Measurements from ENCODE around the gene GAB1. TPM values are rescaled to one million over a fixed set of nuclear protein-coding genes. Genes with fewer than 3 reads are reported as not detected.
A peak's percentile ranks its signal among the peaks of the same experiment; 100 is the strongest.

The GAB1 gene
- total and polyA plus RNA-seq, 3 experiments from 2014 or later, result 0.02 to 0.95 (median 0.15) TPM

GRCh38 chr4:143380629-143381028 is 44.0 kb downstream of the GAB1 start:
- Mint-ChIP-seq H3K27me3 (peaks cover 0 to 3% of the 10 kb centered on the region in 2 donors), H3K27ac (no peak overlapping the region), H3K4me1 (no peaks in the 10 kb centered on the region), H3K36me3 (no peaks in the 10 kb centered on the region), H3K9me3 (no peaks in the 10 kb centered on the region), H3K4me3 (no peak overlapping the region)
- Histone ChIP-seq H3K4me1 (ENCODE audit: insufficient read depth, low read length) (no peaks in the 10 kb centered on the region), H3K4me3 (ENCODE audit: low read length) (no peak overlapping the region), H3K27ac (ENCODE audit: low read depth, low read length) (no peak overlapping the region), H3K36me3 (ENCODE audit: insufficient read depth, low read length) (no peaks in the 10 kb centered on the region), H3K9me3 (ENCODE audit: low read length) (no peaks in the 10 kb centered on the region), H3K27me3 (ENCODE audit: insufficient read depth, low read length, poor library complexity, severe bottlenecking) (no peaks in the 10 kb centered on the region)
- DNase-seq, result no peak
- ChIA-PET POLR2A (no interaction called here), CTCF (no interaction called here)

GRCh38 chr4:143381189-143382118 is 44.8 kb downstream of the GAB1 start:
- peaks cover 0 to 3% of the 10 kb centered on the region in 2 donors for H3K27me3 Mint-ChIP-seq
- no peaks in the 10 kb centered on the region for H3K4me1 Mint-ChIP-seq
- Histone ChIP-seq H3K4me1 (ENCODE audit: insufficient read depth, low read length) (no peaks in the 10 kb centered on the region), H3K9me3 (ENCODE audit: low read length) (no peaks in the 10 kb centered on the region), H3K4me3 (ENCODE audit: low read length) (no peak overlapping the region), H3K27ac (ENCODE audit: low read depth, low read length) (no peak overlapping the region), H3K27me3 (ENCODE audit: insufficient read depth, low read length, poor library complexity, severe bottlenecking) (no peaks in the 10 kb centered on the region), H3K36me3 (ENCODE audit: insufficient read depth, low read length) (no peaks in the 10 kb centered on the region)
- DNase-seq, result no peak
- H3K36me3 Mint-ChIP-seq, result no peaks in the 10 kb centered on the region
- CTCF ChIA-PET, result no interaction called here
- H3K4me3 Mint-ChIP-seq, result no peak overlapping the region
- peak overlapping the region in 1 of 8 donors; percentile 24 for H3K27ac Mint-ChIP-seq
- peaks cover 0 to 3% (median 0%) of the 10 kb centered on the region in 5 donors for H3K9me3 Mint-ChIP-seq
- POLR2A ChIA-PET, result no interaction called here

- Mint-ChIP-seq H3K36me3 (no peaks in the 10 kb centered on the region), H3K27me3 (peaks cover 2 to 3% of the 10 kb centered on the region in 2 donors), H3K9me3 (peaks cover 0 to 3% (median 0%) of the 10 kb centered on the region in 5 donors), H3K4me1 (no peaks in the 10 kb centered on the region), H3K4me3 (no peak overlapping the region), H3K27ac (no peak overlapping the region)
- H3K9me3 ChIP-seq (ENCODE audit: low read length), result no peaks in the 10 kb centered on the region
- H3K4me3 ChIP-seq (ENCODE audit: low read length), result no peak overlapping the region
- POLR2A ChIA-PET, result no interaction called here
- H3K4me1 ChIP-seq (ENCODE audit: insufficient read depth, low read length), result no peaks in the 10 kb centered on the region
- H3K27me3 ChIP-seq (ENCODE audit: insufficient read depth, low read length, poor library complexity, severe bottlenecking), result no peaks in the 10 kb centered on the region
- DNase-seq, result no peak
- CTCF ChIA-PET, result no interaction called here
- H3K27ac ChIP-seq (ENCODE audit: low read depth, low read length), result no peak overlapping the region
- H3K36me3 ChIP-seq (ENCODE audit: insufficient read depth, low read length), result no peaks in the 10 kb centered on the region
These were observed 45.9 kb downstream of the GAB1 start for GRCh38 chr4:143382596-143382995.

DNA sequence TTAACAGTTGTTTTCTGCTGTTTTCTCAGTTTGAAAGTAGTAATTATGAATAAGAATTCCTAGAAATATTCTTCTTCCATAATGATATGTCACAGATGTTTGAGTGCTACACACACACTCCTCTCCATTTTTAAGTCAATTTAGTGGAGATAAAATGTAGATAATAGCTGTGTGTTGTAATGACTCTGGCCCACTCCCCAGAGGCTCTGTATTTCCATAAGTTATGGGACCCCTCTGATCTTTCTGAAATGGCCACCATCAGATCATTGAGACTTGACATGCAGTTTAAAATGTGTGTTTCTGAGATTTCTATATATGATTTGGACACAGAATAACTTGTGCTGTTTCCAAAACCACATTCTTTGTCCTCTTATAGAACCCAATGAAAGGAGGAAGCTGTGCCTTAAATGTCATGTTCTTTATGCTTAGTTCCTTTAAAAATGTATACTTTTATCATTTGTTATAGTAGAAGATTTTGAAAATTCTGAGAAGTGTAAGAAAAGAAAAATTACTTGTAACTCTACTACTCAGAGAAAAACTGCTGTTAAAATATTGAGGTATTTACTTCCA is 46.4 kb downstream of the GAB1 start:
- Histone ChIP-seq H3K4me3 (ENCODE audit: low read length) (no peak overlapping the region), H3K36me3 (ENCODE audit: insufficient read depth, low read length) (no peaks in the 10 kb centered on the region), H3K4me1 (ENCODE audit: insufficient read depth, low read length) (no peaks in the 10 kb centered on the region), H3K9me3 (ENCODE audit: low read length) (no peaks in the 10 kb centered on the region), H3K27ac (ENCODE audit: low read depth, low read length) (no peak overlapping the region), H3K27me3 (ENCODE audit: insufficient read depth, low read length, poor library complexity, severe bottlenecking) (no peaks in the 10 kb centered on the region)
- H3K4me3 Mint-ChIP-seq, result no peak overlapping the region
- peaks cover 0 to 3% (median 0%) of the 10 kb centered on the region in 5 donors for H3K9me3 Mint-ChIP-seq
- no peaks in the 10 kb centered on the region for H3K4me1 Mint-ChIP-seq
- ChIA-PET POLR2A (no interaction called here), CTCF (no interaction called here)
- no peaks in the 10 kb centered on the region for H3K36me3 Mint-ChIP-seq
- H3K27me3 Mint-ChIP-seq, result peaks cover 7% of the 10 kb centered on the region in 2 donors
- H3K27ac Mint-ChIP-seq, result no peak overlapping the region
- no peak for DNase-seq

- Mint-ChIP-seq H3K4me3 (no peak overlapping the region), H3K9me3 (peaks cover 0 to 3% (median 0%) of the 10 kb centered on the region in 5 donors), H3K27me3 (peaks cover 7 to 12% of the 10 kb centered on the region in 2 donors), H3K27ac (no peak overlapping the region), H3K4me1 (no peaks in the 10 kb centered on the region), H3K36me3 (no peaks in the 10 kb centered on the region)
- Histone ChIP-seq H3K27ac (ENCODE audit: low read depth, low read length) (no peak overlapping the region), H3K27me3 (ENCODE audit: insufficient read depth, low read length, poor library complexity, severe bottlenecking) (no peaks in the 10 kb centered on the region), H3K4me3 (ENCODE audit: low read length) (no peak overlapping the region), H3K9me3 (ENCODE audit: low read length) (no peaks in the 10 kb centered on the region), H3K4me1 (ENCODE audit: insufficient read depth, low read length) (no peaks in the 10 kb centered on the region), H3K36me3 (ENCODE audit: insufficient read depth, low read length) (no peaks in the 10 kb centered on the region)
- CTCF ChIA-PET, result no interaction called here
- no peak for DNase-seq
- POLR2A ChIA-PET, result interaction anchor here (0.8 kb wide), 1 partner anchor 99 kb away, joined by 3 read pairs; no protein-coding TSS in a partner anchor
These were observed 47.8 kb downstream of the GAB1 start for GRCh38 chr4:143384381-143384994.

DNA sequence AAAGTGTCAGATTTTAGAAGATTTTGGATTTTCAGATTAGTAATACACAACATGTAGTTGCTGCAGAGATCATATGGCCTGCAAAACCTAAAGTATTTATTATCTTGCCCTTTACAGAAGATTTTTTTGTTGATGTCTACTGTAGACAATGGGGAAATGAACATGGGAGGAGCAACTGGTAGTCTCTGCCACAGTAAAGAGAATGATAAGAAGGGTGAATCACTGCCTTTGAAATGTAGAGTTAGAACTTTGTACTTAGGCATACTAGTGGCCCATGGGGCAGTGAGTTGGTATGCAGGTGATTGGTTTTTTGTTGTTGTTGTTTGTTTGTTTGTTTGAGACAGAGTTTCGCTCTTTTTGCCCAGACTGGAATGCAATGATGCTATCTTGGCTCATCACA is 50.1 kb downstream of the GAB1 start:
- POLR2A ChIA-PET, result no interaction called here
- Mint-ChIP-seq H3K27ac (no peak overlapping the region), H3K4me3 (no peak overlapping the region), H3K36me3 (no peaks in the 10 kb centered on the region), H3K4me1 (no peaks in the 10 kb centered on the region), H3K9me3 (peaks cover 0 to 3% (median 0%) of the 10 kb centered on the region in 5 donors), H3K27me3 (peaks cover 10 to 19% of the 10 kb centered on the region in 2 donors)
- Histone ChIP-seq H3K27me3 (ENCODE audit: insufficient read depth, low read length, poor library complexity, severe bottlenecking) (no peaks in the 10 kb centered on the region), H3K4me1 (ENCODE audit: insufficient read depth, low read length) (no peaks in the 10 kb centered on the region), H3K4me3 (ENCODE audit: low read length) (no peak overlapping the region), H3K27ac (ENCODE audit: low read depth, low read length) (no peak overlapping the region), H3K36me3 (ENCODE audit: insufficient read depth, low read length) (no peaks in the 10 kb centered on the region), H3K9me3 (ENCODE audit: low read length) (no peaks in the 10 kb centered on the region)
- DNase-seq, result no peak
- CTCF ChIA-PET, result no interaction called here

- Mint-ChIP-seq H3K4me3 (no peak overlapping the region), H3K36me3 (no peaks in the 10 kb centered on the region), H3K9me3 (peaks cover 0 to 3% (median 0%) of the 10 kb centered on the region in 5 donors), H3K27me3 (peaks cover 10 to 30% of the 10 kb centered on the region in 2 donors), H3K4me1 (no peaks in the 10 kb centered on the region), H3K27ac (no peak overlapping the region)
- no peak overlapping the region for H3K4me3 ChIP-seq (ENCODE audit: low read length)
- ChIA-PET POLR2A (no interaction called here), CTCF (no interaction called here)
- DNase-seq, result no peak
- H3K27me3 ChIP-seq (ENCODE audit: insufficient read depth, low read length, poor library complexity, severe bottlenecking), result no peaks in the 10 kb centered on the region
- H3K27ac ChIP-seq (ENCODE audit: low read depth, low read length), result no peak overlapping the region
- no peaks in the 10 kb centered on the region for H3K36me3 ChIP-seq (ENCODE audit: insufficient read depth, low read length)
- H3K4me1 ChIP-seq (ENCODE audit: insufficient read depth, low read length), result no peaks in the 10 kb centered on the region
- H3K9me3 ChIP-seq (ENCODE audit: low read length), result no peaks in the 10 kb centered on the region
These were observed 53.0 kb downstream of the GAB1 start for GRCh38 chr4:143389579-143390195.

DNA sequence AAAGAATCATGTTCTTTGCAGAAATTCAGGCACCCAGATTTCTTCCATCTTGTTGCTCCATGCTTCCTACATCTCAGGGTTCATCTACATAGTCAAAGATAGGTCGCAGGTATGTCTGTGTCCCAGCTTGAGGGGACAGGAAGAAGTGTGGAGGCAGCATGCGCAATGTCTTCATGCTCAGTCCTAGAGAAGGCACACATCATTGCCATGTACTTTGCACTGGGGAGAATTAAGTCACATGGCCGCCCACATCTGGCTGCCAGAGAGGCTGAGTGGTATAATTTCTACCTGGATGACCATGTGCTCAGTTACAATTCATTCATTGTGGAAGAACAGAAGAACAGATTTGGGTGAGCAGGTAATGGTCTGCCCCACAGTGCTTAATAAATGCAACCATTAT is 54.1 kb downstream of the GAB1 start:
- H3K27me3 ChIP-seq (ENCODE audit: insufficient read depth, low read length, poor library complexity, severe bottlenecking), result no peaks in the 10 kb centered on the region
- no peaks in the 10 kb centered on the region for H3K9me3 ChIP-seq (ENCODE audit: low read length)
- peaks cover 0 to 2% (median 0%) of the 10 kb centered on the region in 5 donors for H3K9me3 Mint-ChIP-seq
- H3K27ac ChIP-seq (ENCODE audit: low read depth, low read length), result no peak overlapping the region
- no peaks in the 10 kb centered on the region for H3K4me1 ChIP-seq (ENCODE audit: insufficient read depth, low read length)
- no peak overlapping the region for H3K4me3 ChIP-seq (ENCODE audit: low read length)
- H3K36me3 ChIP-seq (ENCODE audit: insufficient read depth, low read length), result no peaks in the 10 kb centered on the region
- no peaks in the 10 kb centered on the region for H3K36me3 Mint-ChIP-seq
- no peak overlapping the region for H3K4me3 Mint-ChIP-seq
- POLR2A ChIA-PET, result no interaction called here
- peaks cover 10 to 34% of the 10 kb centered on the region in 2 donors for H3K27me3 Mint-ChIP-seq
- DNase-seq, result no peak
- H3K27ac Mint-ChIP-seq, result no peak overlapping the region
- CTCF ChIA-PET, result no interaction called here
- no peaks in the 10 kb centered on the region for H3K4me1 Mint-ChIP-seq
